ENCODE results near the gene ITGA11. TPM values are rescaled to one million over a fixed set of nuclear protein-coding genes. Genes with fewer than 3 reads are reported as not detected.

The ITGA11 gene
- total RNA-seq, 1 experiment from 2014 or later: 54.7 TPM

- peak; percentile 97 for DNase-seq (ENCODE audit: low read depth)
These were observed 41.8 kb downstream of the ITGA11 start for GRCh38 chr15:68389936-68390817.

- peak; percentile 37 for DNase-seq (ENCODE audit: low read depth)
These were observed 42.7 kb downstream of the ITGA11 start for GRCh38 chr15:68389041-68389930.

GRCh38 chr15:68387381-68388143 is 44.4 kb downstream of the ITGA11 start:
- no peak for DNase-seq (ENCODE audit: low read depth)

- no peak for DNase-seq (ENCODE audit: low read depth)
These were observed 45.2 kb downstream of the ITGA11 start for GRCh38 chr15:68386587-68387288.

GRCh38 chr15:68385671-68386586 is 46.0 kb downstream of the ITGA11 start:
- DNase-seq (ENCODE audit: low read depth): no peak

GRCh38 chr15:68385240-68385561 is 46.8 kb downstream of the ITGA11 start:
- DNase-seq (ENCODE audit: low read depth): no peak

- DNase-seq (ENCODE audit: low read depth): peak; percentile 99
These were observed 47.3 kb downstream of the ITGA11 start for GRCh38 chr15:68384451-68385239.

- DNase-seq (ENCODE audit: low read depth): peak; percentile 60
These were observed 48.5 kb downstream of the ITGA11 start for GRCh38 chr15:68383161-68384074.

- peak; percentile 59 for DNase-seq (ENCODE audit: low read depth)
These were observed 49.5 kb downstream of the ITGA11 start for GRCh38 chr15:68382286-68383007.

GRCh38 chr15:68380456-68380855 is 51.5 kb downstream of the ITGA11 start:
- DNase-seq (ENCODE audit: low read depth): no peak

GRCh38 chr15:68379759-68380290 is 52.1 kb downstream of the ITGA11 start:
- DNase-seq (ENCODE audit: low read depth): no peak

- DNase-seq (ENCODE audit: low read depth): no peak
These were observed 52.8 kb downstream of the ITGA11 start for GRCh38 chr15:68379058-68379758.

- DNase-seq (ENCODE audit: low read depth): no peak
These were observed 53.4 kb downstream of the ITGA11 start for GRCh38 chr15:68378595-68378994.

GRCh38 chr15:68377766-68378165 is 54.2 kb downstream of the ITGA11 start:
- no peak for DNase-seq (ENCODE audit: low read depth)

GRCh38 chr15:68376447-68377060 is 55.4 kb downstream of the ITGA11 start:
- no peak for DNase-seq (ENCODE audit: low read depth)

- DNase-seq (ENCODE audit: low read depth): no peak
These were observed 56.2 kb downstream of the ITGA11 start for GRCh38 chr15:68375716-68376220.
